ENCODE measurements around the gene FHL2. TPM values are rescaled to one million over a fixed set of nuclear protein-coding genes. Genes with fewer than 3 reads are reported as not detected.

FHL2 gene
- polyA plus RNA-seq, 1 donor (not counting 4 experiments of a cell fraction or from before 2014, with no cell fraction given): 132 TPM

DNA sequence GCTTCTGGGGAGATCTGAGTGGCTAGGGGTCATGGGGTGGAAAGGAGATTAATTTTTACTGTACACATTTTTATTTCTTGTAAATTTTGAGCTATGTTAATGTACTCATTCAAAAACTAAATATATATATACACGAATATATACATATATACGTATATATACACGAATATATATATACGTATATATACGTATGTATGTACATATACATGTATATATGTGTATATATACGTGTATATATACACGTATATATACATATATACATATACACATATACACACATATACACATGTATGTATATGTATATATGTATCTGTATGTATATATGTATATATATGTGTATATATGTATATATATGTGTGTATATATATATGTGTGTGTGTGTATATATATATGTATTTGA is 3.0 kb upstream of the FHL2 start:
- no peaks in the 10 kb centered on the region for H4K20me1 ChIP-seq (ENCODE audit: control insufficient read depth, extremely low read depth, insufficient read depth, low read length)
- no peaks in the 10 kb centered on the region for H3K9me1 ChIP-seq (ENCODE audit: control insufficient read depth, extremely low read depth, insufficient read depth, low read length)
- no peak overlapping the region for H3K4me3 ChIP-seq (ENCODE audit: control insufficient read depth in 2 of 3, extremely low read depth in 1 of 3, insufficient read depth in 2 of 3, low read depth in 1 of 3, low read length in 3 of 3)
- H3K4me1 ChIP-seq (ENCODE audit: control insufficient read depth, extremely low read depth, insufficient read depth, low read length): peaks cover 41% of the 10 kb centered on the region
- DNase-seq (ENCODE audit: low read depth, low spot score) (no peak), FAIRE-seq (no peak)
- no peaks in the 10 kb centered on the region for H3K9me3 ChIP-seq (ENCODE audit: control insufficient read depth, low read depth, low read length)
- H2AFZ ChIP-seq (ENCODE audit: control insufficient read depth, low read length): no peak overlapping the region
- no peak for TF ChIP-seq EZH2 (IDR thresholded peaks at IDR 0.05; ENCODE audit: low read length)
- TF ChIP-seq, protein P1, sequence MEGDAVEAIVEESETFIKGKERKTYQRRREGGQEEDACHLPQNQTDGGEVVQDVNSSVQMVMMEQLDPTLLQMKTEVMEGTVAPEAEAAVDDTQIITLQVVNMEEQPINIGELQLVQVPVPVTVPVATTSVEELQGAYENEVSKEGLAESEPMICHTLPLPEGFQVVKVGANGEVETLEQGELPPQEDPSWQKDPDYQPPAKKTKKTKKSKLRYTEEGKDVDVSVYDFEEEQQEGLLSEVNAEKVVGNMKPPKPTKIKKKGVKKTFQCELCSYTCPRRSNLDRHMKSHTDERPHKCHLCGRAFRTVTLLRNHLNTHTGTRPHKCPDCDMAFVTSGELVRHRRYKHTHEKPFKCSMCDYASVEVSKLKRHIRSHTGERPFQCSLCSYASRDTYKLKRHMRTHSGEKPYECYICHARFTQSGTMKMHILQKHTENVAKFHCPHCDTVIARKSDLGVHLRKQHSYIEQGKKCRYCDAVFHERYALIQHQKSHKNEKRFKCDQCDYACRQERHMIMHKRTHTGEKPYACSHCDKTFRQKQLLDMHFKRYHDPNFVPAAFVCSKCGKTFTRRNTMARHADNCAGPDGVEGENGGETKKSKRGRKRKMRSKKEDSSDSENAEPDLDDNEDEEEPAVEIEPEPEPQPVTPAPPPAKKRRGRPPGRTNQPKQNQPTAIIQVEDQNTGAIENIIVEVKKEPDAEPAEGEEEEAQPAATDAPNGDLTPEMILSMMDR (optimal IDR thresholded peaks at IDR 0.05 in 1 of 3, IDR thresholded peaks at IDR 0.05 in 1 of 3, conservative IDR thresholded peaks at IDR 0.05 in 1 of 3; ENCODE audit: extremely low read depth in 1 of 3, insufficient read depth in 2 of 3, low read length in 3 of 3): no peak
- dilution Hi-C loops (cut with MboI; ENCODE audit: extremely low pct_ligation_motif_present, low sequenced_read_pairs): no loop called here
- no peak overlapping the region for H3K9ac ChIP-seq (ENCODE audit: control insufficient read depth, extremely low read depth, insufficient read depth, low read length)
- H3K27ac ChIP-seq (ENCODE audit: control insufficient read depth, insufficient read depth, low read length): no peak overlapping the region
- H3K4me2 ChIP-seq (ENCODE audit: control insufficient read depth, extremely low read depth, insufficient read depth, low read depth, low read length): no peak overlapping the region
- H3K79me2 ChIP-seq (ENCODE audit: control insufficient read depth, insufficient read depth, low read length): peaks cover 16% of the 10 kb centered on the region
- H3K36me3 ChIP-seq (ENCODE audit: control insufficient read depth in 2 of 2, extremely low read depth in 1 of 2, insufficient read depth in 2 of 2, low read length in 2 of 2): no peaks in the 10 kb centered on the region
- no peaks in the 10 kb centered on the region for H3K27me3 ChIP-seq (ENCODE audit: control insufficient read depth, extremely low read depth, insufficient read depth, low read length)

DNA sequence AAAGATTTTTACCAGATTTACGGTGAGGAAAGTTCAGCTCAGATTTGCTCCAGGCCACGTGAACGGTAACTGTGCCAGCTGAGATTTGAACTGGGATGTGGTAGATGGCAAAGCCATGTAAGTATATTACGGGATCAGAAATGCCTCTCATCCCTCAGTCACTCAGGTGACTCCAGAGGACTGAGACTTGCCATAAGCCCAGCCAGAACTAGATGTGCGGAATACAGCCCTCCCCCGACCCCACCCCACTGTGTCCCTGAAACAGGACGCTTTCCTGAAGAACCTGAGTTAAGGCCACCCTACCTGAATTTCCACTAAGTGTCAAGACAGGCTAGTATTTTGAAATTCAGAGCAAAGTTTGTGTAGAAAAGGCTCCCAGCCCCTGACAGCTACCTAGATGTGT is 1.3 kb upstream of the FHL2 start:
- Histone ChIP-seq H3K4me2 (ENCODE audit: control insufficient read depth, extremely low read depth, insufficient read depth, low read depth, low read length) (no peak overlapping the region), H3K9ac (ENCODE audit: control insufficient read depth, extremely low read depth, insufficient read depth, low read length) (no peak overlapping the region), H3K4me1 (ENCODE audit: control insufficient read depth, extremely low read depth, insufficient read depth, low read length) (peaks cover 39% of the 10 kb centered on the region), H3K9me1 (ENCODE audit: control insufficient read depth, extremely low read depth, insufficient read depth, low read length) (peaks cover 9% of the 10 kb centered on the region), H3K36me3 (ENCODE audit: control insufficient read depth in 2 of 2, extremely low read depth in 1 of 2, insufficient read depth in 2 of 2, low read length in 2 of 2) (peaks cover 3 to 10% of the 10 kb centered on the region in 2 experiments), H2AFZ (ENCODE audit: control insufficient read depth, low read length) (no peak overlapping the region), H3K4me3 (ENCODE audit: control insufficient read depth in 2 of 3, extremely low read depth in 1 of 3, insufficient read depth in 2 of 3, low read depth in 1 of 3, low read length in 3 of 3) (no peak overlapping the region), H4K20me1 (ENCODE audit: control insufficient read depth, extremely low read depth, insufficient read depth, low read length) (peaks cover 12% of the 10 kb centered on the region), H3K9me3 (ENCODE audit: control insufficient read depth, low read depth, low read length) (no peaks in the 10 kb centered on the region), H3K27ac (ENCODE audit: control insufficient read depth, insufficient read depth, low read length) (no peak overlapping the region), H3K79me2 (ENCODE audit: control insufficient read depth, insufficient read depth, low read length) (peaks cover 29% of the 10 kb centered on the region), H3K27me3 (ENCODE audit: control insufficient read depth, extremely low read depth, insufficient read depth, low read length) (no peaks in the 10 kb centered on the region)
- DNase-seq (ENCODE audit: low read depth, low spot score): no peak
- TF ChIP-seq, protein P1 (optimal IDR thresholded peaks at IDR 0.05 in 1 of 3, IDR thresholded peaks at IDR 0.05 in 1 of 3, conservative IDR thresholded peaks at IDR 0.05 in 1 of 3; ENCODE audit: extremely low read depth in 1 of 3, insufficient read depth in 2 of 3, low read length in 3 of 3): no peak
- no peak for TF ChIP-seq EZH2 (IDR thresholded peaks at IDR 0.05; ENCODE audit: low read length)
- dilution Hi-C loops (cut with MboI; ENCODE audit: extremely low pct_ligation_motif_present, low sequenced_read_pairs): no loop called here
- FAIRE-seq: no peak
